ENCODE data around the gene DRC7.

GRCh38 chr16:57688987-57689761, 5.4 kb upstream of the DRC7 start:
- TF ChIP-seq USF2 (CRISPR knock-in tag; IDR thresholded peaks at IDR 0.05) (no peak), CTCF (IDR thresholded peaks at IDR 0.05 in 2 of 3, conservative IDR thresholded peaks at IDR 0.05 in 1 of 3; ENCODE audit: insufficient read depth in 2 of 3, low read depth in 1 of 3, low read length in 3 of 3) (no peak), ZNF263 (CRISPR knock-in tag; IDR thresholded peaks at IDR 0.05; ENCODE audit: borderline replicate concordance) (no peak; the same call in 1 of the 2 replicates), SMARCE1 (IDR thresholded peaks at IDR 0.05) (no peak), EZH2 (IDR thresholded peaks at IDR 0.05; ENCODE audit: borderline replicate concordance, low read depth, low read length) (no peak)
